SK-N-MC (cell line): Measurements from ENCODE around the gene PDIA2.

ENCODE experiments used
- EZH2 ChIP-seq: fragments of 200-600 bp; sonication (generic); IDR thresholded peaks from one replicate; pipeline ENCODE4 v1.6.1; 2017; ENCODE audit warnings: antibody characterized with exemption
- FOXP2 ChIP-seq: optimal IDR thresholded peaks from 2 replicates; pipeline ENCODE3; 2011; ENCODE audit warnings: mild to moderate bottlenecking, moderate library complexity; ENCODE audit not compliant: insufficient read depth; ENCODE audit errors: extremely low read length, control extremely low read depth

DNA sequence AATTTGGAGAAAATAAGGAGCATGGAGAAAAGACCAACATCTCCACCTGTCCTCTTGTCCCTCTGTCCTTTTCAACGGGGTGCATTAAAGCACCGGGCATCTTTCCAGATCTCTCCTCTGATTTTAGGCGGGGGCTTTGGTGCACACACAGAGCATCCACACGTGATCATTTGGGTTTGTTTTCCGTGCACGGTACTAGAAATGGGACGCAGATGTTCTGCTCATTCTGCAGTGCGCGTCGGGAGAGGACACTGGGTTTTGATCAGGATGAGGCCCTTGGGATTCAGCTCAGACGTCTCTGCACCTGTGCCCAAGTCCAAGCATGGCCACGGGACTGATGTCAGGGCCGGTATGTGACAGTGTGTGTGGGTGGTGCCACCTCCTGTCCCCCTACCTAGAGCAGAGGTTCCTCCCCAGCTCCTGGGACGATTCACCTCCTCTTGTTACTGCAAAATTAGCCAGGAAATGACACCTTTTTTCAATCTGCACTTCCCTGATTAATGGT, 31.9 kb downstream of the PDIA2 start:
- TF ChIP-seq EZH2: no peak
- no peak for TF ChIP-seq FOXP2
